Astrocyte of the hippocampus (primary cell): Measurements from ENCODE around the gene CDC42EP2.
A peak's percentile ranks its signal among the peaks of the same experiment; 100 is the strongest.
"Not testable (repeated sequence)": the region's sequence is repeated elsewhere in the genome, so short reads cannot be mapped to it uniquely, and the experiment has no call there.

Experiments used
- DNase-seq: peaks from one replicate; pipeline ENCODE4 v3.0.0; 2011; ENCODE audit warnings: low read depth, low spot score

Gene CDC42EP2

GRCh38 chr11:65320386-65321075 lies 5.9 kb downstream of the CDC42EP2 start:
- no peak for DNase-seq

DNA sequence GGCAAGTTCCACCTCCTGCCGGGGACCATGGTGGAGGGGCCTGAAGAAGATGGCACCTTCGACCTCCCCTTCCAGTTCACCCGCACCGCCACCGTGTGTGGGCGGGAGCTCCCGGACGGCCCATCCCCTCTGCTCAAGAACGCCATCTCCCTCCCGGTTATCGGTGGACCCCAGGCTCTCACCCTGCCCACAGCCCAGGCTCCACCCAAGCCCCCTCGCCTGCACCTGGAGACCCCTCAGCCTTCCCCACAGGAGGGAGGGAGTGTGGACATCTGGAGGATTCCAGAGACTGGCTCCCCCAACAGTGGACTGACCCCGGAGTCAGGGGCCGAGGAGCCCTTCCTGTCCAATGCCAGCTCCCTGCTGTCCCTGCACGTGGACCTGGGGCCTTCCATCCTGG lies 6.4 kb downstream of the CDC42EP2 start:
- no peak for DNase-seq

- DNase-seq, result no peak
Measured at GRCh38 chr11:65321828-65322485, 7.3 kb downstream of the CDC42EP2 start.

DNA sequence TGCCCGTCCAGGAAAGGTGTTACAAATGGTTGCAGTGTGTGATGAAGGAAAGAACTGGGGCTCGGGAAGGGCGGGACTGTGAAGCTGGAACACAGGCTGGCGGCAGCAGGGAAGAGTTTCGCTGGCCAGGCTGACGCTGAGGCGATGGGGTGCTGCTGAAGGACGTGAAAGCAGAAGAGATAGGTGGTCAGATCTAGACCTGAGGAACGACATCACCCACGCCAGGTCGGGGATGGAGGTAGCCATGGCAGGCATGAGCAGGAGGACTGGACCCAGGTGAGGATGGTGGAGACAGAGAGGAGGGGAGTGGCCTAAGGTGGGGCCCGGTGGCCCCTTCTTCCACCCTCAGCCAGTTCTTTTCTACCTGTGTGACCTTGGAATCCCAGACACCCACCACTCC lies 9.1 kb downstream of the CDC42EP2 start:
- no peak for DNase-seq

- no peak for DNase-seq
Measured at GRCh38 chr11:65325435-65325834, 10.8 kb downstream of the CDC42EP2 start.

DNA sequence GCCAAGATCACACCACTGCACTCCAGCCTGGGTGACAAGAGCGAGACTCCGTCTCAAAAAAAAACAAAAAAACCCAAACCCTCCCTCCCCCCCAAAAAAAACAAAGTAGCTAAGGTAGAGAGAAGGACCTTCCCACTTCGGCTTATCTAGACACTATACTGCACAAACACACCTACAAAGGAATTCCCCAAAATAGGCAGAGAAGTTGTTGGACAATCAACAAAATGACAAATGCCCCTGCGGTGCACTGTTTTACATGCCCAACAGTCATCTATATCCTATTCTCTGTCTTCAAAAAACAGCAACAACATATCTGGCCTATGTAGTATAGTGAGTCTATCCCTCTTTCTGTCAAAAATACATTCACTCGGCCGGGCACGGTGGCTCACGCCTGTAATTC lies 12.4 kb downstream of the CDC42EP2 start:
- no peak for DNase-seq

- no peak for DNase-seq
Measured at GRCh38 chr11:65329478-65329877, 14.8 kb downstream of the CDC42EP2 start.

DNA sequence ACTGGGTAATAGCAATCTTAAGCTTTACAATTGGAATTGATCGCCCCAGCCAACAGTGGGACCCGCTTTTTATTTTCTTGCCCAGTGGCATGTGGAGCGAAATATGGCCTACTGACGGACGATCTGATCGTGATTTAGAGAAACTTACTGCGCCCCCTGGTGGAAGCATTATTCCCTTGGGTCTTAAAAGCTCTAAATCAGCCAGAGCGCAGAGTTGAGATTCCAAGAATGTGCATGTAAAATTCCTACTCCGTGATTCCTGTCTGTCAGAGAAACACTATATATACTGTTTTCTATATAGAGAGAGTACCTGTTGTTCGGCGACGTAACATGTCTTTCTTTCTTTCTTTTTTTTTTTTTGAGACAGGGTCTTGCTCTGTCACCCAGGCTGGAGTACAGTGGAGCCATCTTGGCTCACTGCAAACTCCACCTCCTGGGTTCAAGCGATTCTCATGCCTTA lies 15.3 kb downstream of the CDC42EP2 start:
- peak; percentile 93 for DNase-seq

- DNase-seq, result no peak
Measured at GRCh38 chr11:65330544-65330943, 15.9 kb downstream of the CDC42EP2 start.

DNA sequence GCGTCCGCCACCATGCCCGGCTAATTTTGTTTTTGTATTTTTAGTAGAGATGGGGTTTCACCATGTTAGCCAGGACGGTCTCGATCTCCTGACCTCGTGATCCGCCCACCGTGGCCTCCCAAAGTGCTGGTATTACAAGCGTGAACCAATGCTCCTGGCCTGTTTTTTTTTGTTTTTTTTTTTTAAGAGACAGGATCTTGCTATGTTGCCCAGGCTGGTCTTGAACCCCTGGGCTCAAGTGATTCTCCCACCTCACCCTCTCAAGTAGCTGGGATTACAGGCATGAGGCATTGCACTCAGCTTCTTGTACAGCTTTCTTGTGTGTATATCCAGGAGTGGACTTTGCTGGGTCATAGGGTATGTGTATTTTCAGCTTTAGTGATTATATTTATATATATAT lies 17.9 kb downstream of the CDC42EP2 start:
- not testable (repeated sequence) for DNase-seq

- DNase-seq, result peak; percentile 21
Measured at GRCh38 chr11:65334696-65335295, 20.1 kb downstream of the CDC42EP2 start.

GRCh38 chr11:65338676-65339075 lies 24.0 kb downstream of the CDC42EP2 start:
- DNase-seq, result no peak

DNA sequence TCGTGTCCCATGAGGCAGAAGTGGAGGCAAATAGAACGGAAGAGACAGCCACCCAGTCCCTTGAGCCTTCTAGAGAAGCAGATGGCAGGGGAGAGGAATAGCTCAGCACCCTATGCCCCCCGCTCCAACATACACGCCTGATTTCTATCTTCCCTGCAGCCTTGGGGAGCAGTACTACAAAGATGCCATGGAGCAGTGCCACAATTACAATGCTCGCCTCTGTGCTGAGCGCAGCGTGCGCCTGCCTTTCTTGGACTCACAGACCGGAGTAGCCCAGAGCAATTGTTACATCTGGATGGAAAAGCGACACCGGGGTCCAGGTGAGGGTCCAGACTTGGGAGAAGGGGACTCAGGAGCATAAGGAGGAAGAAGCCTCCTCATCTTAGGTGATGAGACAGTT lies 25.6 kb downstream of the CDC42EP2 start:
- DNase-seq, result no peak

DNA sequence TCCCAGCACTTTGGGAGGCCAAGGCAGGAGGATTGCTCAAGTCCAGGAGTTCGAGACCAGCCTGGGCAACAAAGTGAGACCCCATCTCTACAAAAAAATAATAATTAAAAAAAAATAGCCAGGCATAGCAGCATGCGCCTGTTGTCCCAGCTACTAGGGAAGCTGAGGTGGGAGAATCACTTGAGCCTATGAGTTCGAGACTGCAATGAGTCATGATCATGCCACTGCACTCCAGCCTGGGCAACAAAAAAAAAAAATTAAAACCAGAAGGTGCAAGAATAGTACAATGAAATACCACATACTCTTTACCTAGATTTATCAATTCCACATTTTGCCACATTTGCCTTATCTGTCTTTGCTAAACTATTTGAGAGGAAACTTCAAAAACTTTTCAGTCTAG lies 27.2 kb downstream of the CDC42EP2 start:
- no peak for DNase-seq

- DNase-seq, result no peak
Measured at GRCh38 chr11:65351511-65351910, 36.8 kb downstream of the CDC42EP2 start.

GRCh38 chr11:65352783-65353182 lies 38.1 kb downstream of the CDC42EP2 start:
- DNase-seq, result no peak

DNA sequence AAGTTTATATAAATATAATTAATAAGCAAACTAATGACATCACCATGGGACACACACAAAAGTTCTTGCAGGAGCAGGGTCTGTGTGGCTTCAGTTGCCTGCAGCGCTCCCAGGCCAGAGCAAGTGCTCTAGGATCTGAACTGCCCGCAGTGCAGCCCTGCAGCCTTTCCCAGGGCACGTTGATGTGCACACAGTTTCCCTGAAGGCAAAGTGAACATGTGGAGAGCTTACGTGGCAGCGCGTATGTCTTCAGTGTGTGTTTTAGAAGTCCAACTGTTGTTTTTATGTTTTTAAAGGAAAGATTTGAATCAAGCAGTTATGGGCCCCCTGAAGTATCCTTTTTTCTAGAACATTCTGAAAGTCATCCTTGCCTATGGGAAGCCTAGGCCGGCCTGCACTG lies 38.7 kb downstream of the CDC42EP2 start:
- DNase-seq, result no peak

GRCh38 chr11:65353900-65354264 lies 39.2 kb downstream of the CDC42EP2 start:
- DNase-seq, result no peak

GRCh38 chr11:65354265-65355012 lies 39.8 kb downstream of the CDC42EP2 start, which contains the start of gene TIGD3:
Gene TIGD3 (plus strand): TSS chr11:65354751. CDS start chr11:65355809, 1,058 bp downstream.
- peak; percentile 99 for DNase-seq

GRCh38 chr11:65355013-65355775 lies 40.5 kb downstream of the CDC42EP2 start:
- DNase-seq, result peak; percentile 15

GRCh38 chr11:65355776-65356393 lies 41.2 kb downstream of the CDC42EP2 start:
- peak; percentile 57 for DNase-seq
